Activated T-cell treated with anti-CD3 and anti-CD28 coated beads, Interleukin-2, amount 50 U/mL, for 72 hours (primary cell): ENCODE measurements around the gene AP1G1. TPM values are rescaled to one million over a fixed set of nuclear protein-coding genes. Genes with fewer than 3 reads are reported as not detected.

Source experiments
- ATAC-seq, 2 donors: fragments of 150-1000 bp; cut with Tn5 transposase; replicated peaks in 1 of 2; 2 replicates each; pipeline ENCODE4 v1.10.0; 2021; ENCODE audit warnings: moderate library complexity in 2 of 2, mild to moderate bottlenecking in 1 of 2
- DNase-seq, 2 donors: peaks; one replicate each; pipeline ENCODE4 v3.0.0; 2021 to 2022; ENCODE audit warnings: mixed read lengths in 1 of 2
- H3K27ac Mint-ChIP-seq: one replicate; pipeline ENCODE4 v1.8.0; 2022; ENCODE audit warnings: mild to moderate bottlenecking, moderate library complexity, mixed read lengths
- H3K27me3 Mint-ChIP-seq: one replicate; pipeline ENCODE4 v1.8.0; 2022; ENCODE audit warnings: low read depth, mixed read lengths
- H3K36me3 Mint-ChIP-seq, 2 donors: one replicate each; pipeline ENCODE4 v1.8.0; 2022; ENCODE audit warnings: mixed read lengths in 2 of 2, mild to moderate bottlenecking in 1 of 2; ENCODE audit not compliant: insufficient read depth in 2 of 2
- H3K4me1 Mint-ChIP-seq: one replicate; pipeline ENCODE4 v1.8.0; 2022; ENCODE audit warnings: low read depth, mixed read lengths
- H3K4me3 Mint-ChIP-seq, 2 donors: one replicate each; pipeline ENCODE4 v1.8.0; 2022; ENCODE audit warnings: mild to moderate bottlenecking in 2 of 2, mixed read lengths in 2 of 2, moderate library complexity in 2 of 2
- H3K9me3 Mint-ChIP-seq, 2 donors: one replicate each; pipeline ENCODE4 v1.8.0; 2022; ENCODE audit warnings: mixed read lengths in 2 of 2
- total RNA-seq, 2 donors: library from RNA; stranded (reverse); gene quantifications; one replicate each; pipeline ENCODE4 v1.2.3, GENCODE V29; 2022

Gene AP1G1
- total RNA-seq = 10 to 100 TPM; 83.2 to 87.0 TPM

DNA sequence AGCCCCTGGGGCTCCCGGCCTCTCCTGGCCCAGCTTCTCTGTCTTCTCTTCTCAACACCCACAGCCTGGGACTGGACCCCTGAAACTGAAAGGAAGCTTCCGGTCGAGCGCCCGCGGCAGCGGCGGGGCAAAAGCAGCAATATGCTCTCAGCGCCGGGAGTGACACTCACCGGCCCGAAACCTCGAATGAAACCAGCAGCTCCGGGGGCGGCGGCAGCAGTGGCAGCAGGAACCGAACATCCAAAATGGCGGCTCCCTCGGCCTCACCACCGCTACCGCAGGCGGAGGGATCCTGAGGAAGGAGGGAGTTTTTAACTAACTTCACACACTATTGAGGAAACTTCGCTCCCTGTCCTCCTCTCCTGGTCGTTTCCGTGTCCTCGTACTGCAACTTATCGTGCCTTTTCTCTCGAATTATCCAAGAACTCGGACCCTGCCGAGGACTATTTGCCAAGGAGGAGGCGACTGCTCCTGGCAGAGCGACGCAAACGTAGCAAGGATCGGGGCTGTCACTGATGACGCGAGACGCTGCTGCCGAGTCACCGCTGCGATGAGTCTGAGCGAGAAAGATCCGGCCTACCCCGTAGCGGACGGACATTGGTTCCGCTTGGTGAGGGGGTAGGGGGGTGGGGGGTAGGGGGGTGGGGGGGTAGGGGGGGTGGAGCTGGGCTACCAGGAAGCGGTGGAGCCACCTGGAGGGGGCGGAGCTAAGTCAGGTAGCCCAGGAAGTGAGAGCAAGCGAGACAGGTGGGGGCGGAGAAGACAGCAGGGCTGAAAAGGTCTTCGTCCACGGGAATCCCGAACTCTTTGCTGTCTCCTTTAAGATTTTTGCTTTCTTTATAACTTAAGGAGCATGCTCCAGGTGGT, at the start of gene AP1G1:
AP1G1 (minus strand) TSS at position 242 of the 867 bp plus-strand sequence. CDS start 19,355 bp downstream, outside the sequence.
- ATAC-seq = peak; percentile 94 to 96
- Mint-ChIP-seq H3K4me1 (peaks cover 47% of the 10 kb centered on the region), H3K36me3 (peaks cover 3 to 9% of the 10 kb centered on the region in 2 donors), H3K27ac (peak within 1 kb of the TSS; percentile 95), H3K27me3 (no peaks in the 10 kb centered on the region), H3K4me3 (peak within 1 kb of the TSS; percentile 92 to 94), H3K9me3 (no peaks in the 10 kb centered on the region)
- DNase-seq = peak; percentile 88 to 94

GRCh38 chr16:71855937-71856662, 47.5 kb upstream of the AP1G1 start:
- ATAC-seq = peak; percentile 89 to 94
- peak overlapping the region in 1 of 2 donors; percentile 57 for H3K4me3 Mint-ChIP-seq
- peak overlapping the region; percentile 61 for H3K27ac Mint-ChIP-seq
- H3K4me1 Mint-ChIP-seq = peaks cover 59% of the 10 kb centered on the region
- no peaks in the 10 kb centered on the region for H3K36me3 Mint-ChIP-seq
- DNase-seq = peak; percentile 49 to 63
- H3K27me3 Mint-ChIP-seq = no peaks in the 10 kb centered on the region
- H3K9me3 Mint-ChIP-seq = no peaks in the 10 kb centered on the region

DNA sequence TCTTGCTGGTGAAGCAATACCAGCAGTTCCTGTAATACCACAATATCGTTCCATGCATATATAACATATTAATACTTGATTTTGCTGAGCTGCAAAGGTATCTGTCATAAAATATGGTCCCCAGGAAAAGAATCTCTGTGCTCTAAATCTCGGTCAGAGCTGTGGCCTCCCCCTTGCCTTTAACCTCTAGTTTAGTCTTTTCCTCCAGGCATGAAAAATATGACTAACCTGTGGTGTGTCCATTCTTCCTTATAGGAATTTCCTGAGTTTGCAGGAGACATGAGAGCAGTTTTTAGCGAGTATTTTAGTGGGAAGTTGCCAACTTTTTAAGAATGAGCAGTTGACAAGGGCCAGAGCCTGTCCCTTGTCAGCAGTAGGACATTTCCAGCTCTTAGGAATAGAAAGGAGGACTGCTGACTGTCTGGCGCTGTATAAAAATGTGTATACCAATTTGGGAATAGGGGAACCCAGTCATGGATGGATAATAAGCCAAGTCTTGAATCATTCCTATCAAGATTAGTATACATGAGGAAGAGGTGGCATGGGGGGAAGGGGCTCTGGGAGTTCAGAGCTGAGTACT, 45.8 kb upstream of the AP1G1 start:
- DNase-seq = no peak
- ATAC-seq = no peak
- Mint-ChIP-seq H3K27ac (peak overlapping the region; percentile 42), H3K4me3 (no peak overlapping the region), H3K36me3 (peaks cover 3 to 6% of the 10 kb centered on the region in 2 donors), H3K27me3 (no peaks in the 10 kb centered on the region), H3K9me3 (no peaks in the 10 kb centered on the region), H3K4me1 (peaks cover 67% of the 10 kb centered on the region)

GRCh38 chr16:71853413-71853812, 44.8 kb upstream of the AP1G1 start:
- H3K4me1 Mint-ChIP-seq = peaks cover 72% of the 10 kb centered on the region

DNA sequence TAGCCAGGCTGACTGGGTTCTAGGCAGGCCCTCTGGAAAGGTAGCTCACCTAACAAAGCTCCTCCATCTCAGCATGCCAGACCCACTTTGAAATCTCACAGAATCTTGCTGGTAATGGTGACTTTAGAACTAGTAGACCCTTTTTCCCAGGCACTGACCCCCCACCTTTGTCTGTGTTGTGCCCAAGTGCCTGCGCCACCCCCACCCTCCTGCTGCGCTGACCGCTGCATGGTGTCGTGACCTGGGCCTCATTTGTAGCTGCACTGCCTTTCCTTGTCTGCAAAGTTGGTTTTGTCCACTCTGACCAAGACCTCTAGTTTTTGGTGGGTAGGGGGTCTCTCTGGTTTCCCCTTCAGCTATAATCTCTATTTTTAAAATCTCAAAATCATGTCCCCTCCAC, 43.9 kb upstream of the AP1G1 start:
- H3K36me3 Mint-ChIP-seq = peaks cover 13 to 16% of the 10 kb centered on the region in 2 donors
- ATAC-seq (no peak), DNase-seq (no peak)
- H3K27ac Mint-ChIP-seq = peak overlapping the region; percentile 66
- peaks cover 79% of the 10 kb centered on the region for H3K4me1 Mint-ChIP-seq
- H3K4me3 Mint-ChIP-seq = no peak overlapping the region
- H3K9me3 Mint-ChIP-seq = no peaks in the 10 kb centered on the region
- no peaks in the 10 kb centered on the region for H3K27me3 Mint-ChIP-seq

More at GRCh38 chr16:71853413-71853812, 44.8 kb upstream of the AP1G1 start:
- Mint-ChIP-seq H3K36me3 (peaks cover 9 to 10% of the 10 kb centered on the region in 2 donors), H3K9me3 (no peaks in the 10 kb centered on the region), H3K27ac (peak overlapping the region; percentile 42), H3K27me3 (no peaks in the 10 kb centered on the region), H3K4me3 (peak overlapping the region; percentile 11 to 20)
- DNase-seq = no peak
- no peak for ATAC-seq

DNA sequence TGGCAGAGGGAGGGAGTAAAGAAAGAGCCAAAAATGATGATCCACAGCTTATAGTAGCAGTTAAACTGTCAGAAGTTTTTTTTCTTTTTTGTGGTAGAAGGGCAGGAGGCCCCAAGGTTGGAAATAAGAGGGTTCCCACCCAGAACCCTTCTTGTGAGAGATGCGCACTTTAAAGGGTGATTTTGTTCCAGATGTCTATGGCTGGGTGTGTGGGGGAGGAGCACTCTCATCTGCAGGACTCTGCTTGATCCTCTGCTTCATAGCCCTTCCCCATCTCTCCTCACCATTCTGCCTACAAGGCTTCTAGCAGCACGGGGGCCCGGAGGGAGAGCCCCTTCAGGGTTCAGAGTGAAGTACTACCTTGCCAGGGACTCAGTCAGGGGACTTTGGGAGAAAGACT, 43.5 kb upstream of the AP1G1 start:
- Mint-ChIP-seq H3K9me3 (no peaks in the 10 kb centered on the region), H3K36me3 (peaks cover 13 to 16% of the 10 kb centered on the region in 2 donors)
- ATAC-seq = no peak

DNA sequence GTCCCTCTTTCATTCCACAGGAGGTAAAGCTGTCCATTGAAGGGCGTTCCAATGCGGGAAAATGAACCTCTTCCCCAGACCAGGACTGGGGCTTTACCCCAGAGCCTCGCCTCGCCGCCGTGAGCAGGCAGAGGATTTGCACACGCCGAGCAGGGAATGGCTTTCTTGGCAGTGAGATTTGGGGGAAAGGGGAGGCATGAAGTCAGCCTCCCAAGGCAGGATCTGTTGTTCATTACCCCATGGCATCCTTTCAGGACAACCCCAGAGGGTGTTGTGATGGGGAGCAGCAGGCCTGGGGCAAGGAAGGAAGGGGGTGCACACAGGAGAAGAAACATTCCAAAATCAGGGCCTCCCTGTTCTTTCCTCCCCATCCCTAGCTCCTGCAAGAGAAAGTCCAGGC, 43.1 kb upstream of the AP1G1 start:
- peak overlapping the region; percentile 66 for H3K27ac Mint-ChIP-seq
- ATAC-seq = no peak
- H3K4me3 Mint-ChIP-seq = no peak overlapping the region
- no peaks in the 10 kb centered on the region for H3K27me3 Mint-ChIP-seq
- H3K9me3 Mint-ChIP-seq = no peaks in the 10 kb centered on the region
- H3K36me3 Mint-ChIP-seq = peaks cover 13 to 16% of the 10 kb centered on the region in 2 donors
- peaks cover 85% of the 10 kb centered on the region for H3K4me1 Mint-ChIP-seq
- DNase-seq = no peak

More for the DNA sequence above, 43.5 kb upstream of the AP1G1 start:
- Mint-ChIP-seq H3K27ac (peak overlapping the region; percentile 66), H3K27me3 (no peaks in the 10 kb centered on the region), H3K4me1 (peaks cover 83% of the 10 kb centered on the region), H3K4me3 (no peak overlapping the region)
- no peak for DNase-seq

- Mint-ChIP-seq H3K27ac (peak overlapping the region; percentile 92), H3K27me3 (no peaks in the 10 kb centered on the region), H3K9me3 (no peaks in the 10 kb centered on the region), H3K4me3 (no peak overlapping the region), H3K36me3 (peaks cover 13 to 18% of the 10 kb centered on the region in 2 donors), H3K4me1 (peaks cover 74% of the 10 kb centered on the region)
- ATAC-seq (no peak), DNase-seq (no peak)
These were observed 40.0 kb upstream of the AP1G1 start for GRCh38 chr16:71848622-71849021.

DNA sequence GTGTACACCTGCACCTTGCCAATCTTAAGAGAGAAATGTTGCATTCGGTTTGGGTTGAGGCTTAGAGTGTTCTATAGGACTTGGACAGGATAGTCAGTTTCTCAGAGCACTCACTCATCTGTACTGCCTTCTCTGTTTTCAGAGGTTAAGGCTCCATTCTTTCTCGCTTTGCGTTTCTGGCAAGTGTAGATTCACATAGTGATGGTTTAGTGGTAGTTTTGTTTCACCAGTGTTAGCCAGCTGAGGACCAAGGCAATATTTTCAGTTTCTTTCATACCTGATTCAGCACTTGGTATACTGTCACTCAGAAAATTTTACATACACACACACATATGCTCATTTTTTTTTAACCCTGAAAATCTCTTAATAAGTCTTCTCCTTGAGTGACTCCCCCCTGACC, 38.5 kb upstream of the AP1G1 start:
- H3K9me3 Mint-ChIP-seq = no peaks in the 10 kb centered on the region
- peaks cover 71% of the 10 kb centered on the region for H3K4me1 Mint-ChIP-seq
- ATAC-seq (no peak), DNase-seq (no peak)
- H3K36me3 Mint-ChIP-seq = peaks cover 13 to 18% of the 10 kb centered on the region in 2 donors
- peak overlapping the region; percentile 92 for H3K27ac Mint-ChIP-seq
- no peaks in the 10 kb centered on the region for H3K27me3 Mint-ChIP-seq
- H3K4me3 Mint-ChIP-seq = peak overlapping the region; percentile 95 to 97

DNA sequence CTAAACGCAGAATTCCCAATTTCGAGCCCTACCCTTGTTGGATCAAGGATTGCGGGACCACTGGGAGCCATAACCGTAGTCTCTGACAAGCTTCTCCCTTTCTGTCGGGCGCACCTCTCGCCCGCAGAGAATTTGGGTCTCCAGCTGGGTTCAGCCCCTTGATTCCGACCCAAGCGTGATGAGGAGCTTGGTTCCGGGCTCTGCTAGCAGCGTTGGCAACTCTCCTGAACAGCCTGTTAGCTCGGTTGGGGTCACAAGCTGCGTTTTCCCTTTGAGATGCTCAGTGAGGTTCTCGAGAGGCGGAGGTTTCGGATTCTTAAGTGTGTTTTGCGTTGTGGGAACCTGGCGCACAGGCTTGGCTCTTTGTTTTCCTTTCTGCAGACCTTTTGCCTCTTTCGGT, 37.8 kb upstream of the AP1G1 start:
- ATAC-seq = no peak

DNA sequence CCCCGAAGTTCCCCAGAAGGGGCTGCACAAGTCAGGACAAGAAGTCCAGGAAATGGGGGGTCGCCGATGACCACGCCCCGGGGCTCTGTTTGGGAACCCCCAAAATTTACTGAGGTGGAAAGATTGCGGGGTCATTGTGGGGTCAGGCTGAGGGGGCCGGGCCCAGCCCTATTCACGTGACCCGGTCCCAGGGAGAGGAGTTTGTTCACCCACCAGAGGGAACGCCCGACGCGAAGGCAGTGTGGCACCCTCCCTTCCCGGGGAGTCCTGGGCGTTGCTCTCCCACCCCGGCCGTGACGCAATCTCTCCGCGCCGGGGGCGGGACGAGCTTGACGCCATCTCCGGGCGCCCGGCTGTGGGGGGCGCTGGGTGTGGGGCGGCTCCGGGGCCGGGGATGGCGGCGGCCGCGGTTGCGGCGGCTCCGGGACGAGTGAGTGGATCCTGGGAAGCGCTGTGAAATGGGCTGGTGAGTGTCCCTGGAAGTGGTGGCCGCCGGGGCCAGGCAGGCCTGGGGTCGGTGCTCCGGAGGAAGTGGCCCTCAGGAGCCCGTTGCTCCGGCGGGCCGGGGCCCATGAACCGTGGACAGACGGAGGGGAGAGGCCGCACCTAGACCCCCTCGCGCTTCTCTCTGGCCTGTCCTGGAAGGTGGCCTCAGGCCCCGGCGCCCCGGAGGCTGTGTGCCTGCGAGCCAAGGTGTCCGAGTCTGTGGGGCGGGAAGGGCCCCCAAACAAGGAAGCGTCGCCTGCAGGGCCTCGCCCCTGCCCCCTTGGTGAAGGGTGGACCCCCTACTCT, 37.2 kb upstream of the AP1G1 start, which contains the start of gene ATXN1L:
ATXN1L (plus strand) TSS at position 338 of the 792 bp plus-strand sequence. CDS start 3,765 bp downstream, outside the sequence.
- Mint-ChIP-seq H3K9me3 (no peaks in the 10 kb centered on the region), H3K27me3 (no peaks in the 10 kb centered on the region), H3K4me1 (peaks cover 65% of the 10 kb centered on the region), H3K36me3 (peaks cover 13 to 18% of the 10 kb centered on the region in 2 donors), H3K4me3 (peak within 1 kb of the TSS; percentile 95 to 97), H3K27ac (peak within 1 kb of the TSS; percentile 97)
- ATAC-seq (peak; percentile 82 to 84), DNase-seq (peak; percentile 91 to 98)

More for the DNA sequence above, 37.8 kb upstream of the AP1G1 start:
- Mint-ChIP-seq H3K36me3 (peaks cover 13 to 18% of the 10 kb centered on the region in 2 donors), H3K4me3 (peak overlapping the region; percentile 95 to 97), H3K4me1 (peaks cover 69% of the 10 kb centered on the region), H3K27ac (peak overlapping the region; percentile 89), H3K9me3 (no peaks in the 10 kb centered on the region), H3K27me3 (no peaks in the 10 kb centered on the region)
- DNase-seq = peak; percentile 8 to 25

- Mint-ChIP-seq H3K4me3 (peak overlapping the region in 1 of 2 donors; percentile 5), H3K27ac (peak overlapping the region; percentile 60), H3K36me3 (peaks cover 6 to 9% of the 10 kb centered on the region in 2 donors), H3K27me3 (no peaks in the 10 kb centered on the region), H3K9me3 (no peaks in the 10 kb centered on the region), H3K4me1 (peaks cover 55% of the 10 kb centered on the region)
- DNase-seq (no peak), ATAC-seq (no peak)
These were observed 34.9 kb upstream of the AP1G1 start for GRCh38 chr16:71843572-71843971.
